A673 (cell line): Measurements from ENCODE around the gene MRPL27. TPM values are rescaled to one million over a fixed set of nuclear protein-coding genes. Genes with fewer than 3 reads are reported as not detected.

Experiments
- BruUV-seq: library from RNA; stranded (reverse); fragments of 400-500 nt; replicated peaks from 2 replicates; lab custom pipeline; 2021; lab: Mats Ljungman, UMichigan
- CTCF ChIA-PET: fragments of 300-600 bp; sonication (Branson Sonifier 250); formaldehyde crosslinking; loops from one replicate; lab custom pipeline; 2022; ENCODE audit warnings: antibody characterized with exemption; lab: Charles Lee
- POLR2A ChIA-PET: fragments of 300-600 bp; sonication (Branson Sonifier 250); formaldehyde crosslinking; loops from one replicate; lab custom pipeline; 2022; ENCODE audit warnings: antibody characterized with exemption; ENCODE audit not compliant: low non-redundant PET; lab: Charles Lee
- DNase-seq: peaks from one replicate; pipeline ENCODE4 v3.0.0-alpha.2; 2015; ENCODE audit warnings: low spot score
- H3K27ac ChIP-seq: fragments of 200-600 bp; sonication (generic); 2 replicates; pipeline ENCODE4 v1.5.1; 2016; ENCODE audit warnings: mixed run types, low read depth, mild to moderate bottlenecking, mixed read lengths, antibody characterized with exemption, low read length; ENCODE audit not compliant: poor library complexity, severe bottlenecking
- H3K27me3 ChIP-seq: fragments of 200-600 bp; sonication (generic); replicated peaks from 2 replicates; pipeline ENCODE4 v1.6.1; 2017; ENCODE audit warnings: mixed run types, low read depth, mild to moderate bottlenecking, mixed read lengths, antibody characterized with exemption, low read length; ENCODE audit not compliant: insufficient read depth, poor library complexity
- H3K36me3 ChIP-seq: fragments of 200-600 bp; sonication (generic); 2 replicates; pipeline ENCODE4 v1.6.1; 2016; ENCODE audit warnings: mixed run types, mild to moderate bottlenecking, mixed read lengths, antibody characterized with exemption, low read length; ENCODE audit not compliant: insufficient read depth, poor library complexity, severe bottlenecking
- H3K4me1 ChIP-seq: fragments of 200-600 bp; sonication (generic); 2 replicates; pipeline ENCODE4 v1.6.1; 2017; ENCODE audit warnings: mixed run types, mild to moderate bottlenecking, mixed read lengths, antibody characterized with exemption, low read length; ENCODE audit not compliant: insufficient read depth, poor library complexity, severe bottlenecking
- H3K4me3 ChIP-seq: fragments of 200-600 bp; sonication (generic); 2 replicates; pipeline ENCODE4 v1.5.1; 2016; ENCODE audit warnings: low read depth, mixed run types, mild to moderate bottlenecking, mixed read lengths, low read length; ENCODE audit not compliant: poor library complexity, severe bottlenecking
- H3K9me3 ChIP-seq: fragments of 200-600 bp; sonication (generic); 2 replicates; pipeline ENCODE4 v1.6.1; 2016; ENCODE audit warnings: mixed run types, low read depth, mild to moderate bottlenecking, mixed read lengths, antibody characterized with exemption, low read length; ENCODE audit not compliant: poor library complexity, severe bottlenecking
- CTCF ChIP-seq: fragments of 300-800, 200-600 bp; sonication (generic); conservative IDR thresholded peaks from 2 replicates; pipeline ENCODE4 v1.5.1; 2017; ENCODE audit warnings: low read depth, mild to moderate bottlenecking, antibody characterized with exemption, low read length, moderate library complexity, mixed read lengths
- EZH2 ChIP-seq: fragments of 200-600 bp; sonication (generic); IDR thresholded peaks from 2 replicates; pipeline ENCODE4 v1.6.1; 2017; ENCODE audit warnings: borderline replicate concordance, low read depth, mild to moderate bottlenecking, mixed read lengths, antibody characterized with exemption, low read length; ENCODE audit not compliant: poor library complexity, severe bottlenecking
- intact Hi-C: fragments of 100-400 bp; cut with micrococcal nuclease; formaldehyde crosslinking; loops from one replicate; pipeline ENCODE4 v1.10.0; 2022; ENCODE audit not compliant: unreplicated experiment
- total RNA-seq: library from RNA; stranded (reverse); gene quantifications from 2 replicates; pipeline ENCODE4 v1.2.3, GENCODE V29; 2021

The MRPL27 gene
- total RNA-seq, 1 experiment from 2014 or later: 85.6 TPM

GRCh38 chr17:50414808-50415207, 41.8 kb upstream of the MRPL27 start:
- H3K4me1 ChIP-seq: no peaks in the 10 kb centered on the region
- H3K36me3 ChIP-seq: no peaks in the 10 kb centered on the region
- no peak overlapping the region for H3K27ac ChIP-seq
- CTCF ChIA-PET: no interaction called here
- H3K27me3 ChIP-seq: no peaks in the 10 kb centered on the region
- POLR2A ChIA-PET: no interaction called here
- no TSS peak for BruUV-seq
- no peak for DNase-seq
- no peak overlapping the region for H3K4me3 ChIP-seq
- H3K9me3 ChIP-seq: no peaks in the 10 kb centered on the region
- TF ChIP-seq EZH2 (no peak), CTCF (no peak)
- intact Hi-C loops: no loop called here

- Histone ChIP-seq H3K27ac (no peak overlapping the region), H3K4me3 (no peak overlapping the region), H3K36me3 (no peaks in the 10 kb centered on the region), H3K9me3 (no peaks in the 10 kb centered on the region), H3K27me3 (no peaks in the 10 kb centered on the region), H3K4me1 (no peaks in the 10 kb centered on the region)
- POLR2A ChIA-PET: no interaction called here
- intact Hi-C loops: no loop called here
- BruUV-seq: no TSS peak
- CTCF ChIA-PET: no interaction called here
- no peak for TF ChIP-seq EZH2
- no peak for TF ChIP-seq CTCF
- DNase-seq: no peak
Observed at GRCh38 chr17:50412188-50412732, 39.3 kb upstream of the MRPL27 start.

- BruUV-seq: no TSS peak
- DNase-seq: no peak
- no peak overlapping the region for H3K27ac ChIP-seq
- H3K4me1 ChIP-seq: no peaks in the 10 kb centered on the region
- no peaks in the 10 kb centered on the region for H3K36me3 ChIP-seq
- TF ChIP-seq CTCF (no peak), EZH2 (no peak)
- CTCF ChIA-PET: interaction anchor here (0.8 kb wide), 1 partner anchor 11 kb away, joined by 4 read pairs; no protein-coding TSS in a partner anchor
- intact Hi-C loops: no loop called here
- no peak overlapping the region for H3K4me3 ChIP-seq
- no peaks in the 10 kb centered on the region for H3K27me3 ChIP-seq
- POLR2A ChIA-PET: no interaction called here
- no peaks in the 10 kb centered on the region for H3K9me3 ChIP-seq
Observed at GRCh38 chr17:50407921-50408320, 34.9 kb upstream of the MRPL27 start.
